ENCODE results near the gene CR1L. TPM values are rescaled to one million over a fixed set of nuclear protein-coding genes. Genes with fewer than 3 reads are reported as not detected.
"Not testable (repeated sequence)": the region's sequence is repeated elsewhere in the genome, so short reads cannot be mapped to it uniquely, and the experiment has no call there.

The CR1L gene
- total RNA-seq, 1 donor from 2014 or later: not detected

GRCh38 chr1:207690551-207690950 lies 45.6 kb downstream of the CR1L start:
- DNase-seq: not testable (repeated sequence)

- no peak for DNase-seq
These were observed 46.1 kb downstream of the CR1L start for GRCh38 chr1:207691010-207691409.

GRCh38 chr1:207691841-207692240 lies 46.9 kb downstream of the CR1L start:
- DNase-seq: no peak

GRCh38 chr1:207692291-207692690 lies 47.4 kb downstream of the CR1L start:
- DNase-seq: not testable (repeated sequence)

- no peak for DNase-seq
These were observed 51.0 kb downstream of the CR1L start for GRCh38 chr1:207695891-207696290.

- DNase-seq: peak; percentile 61
These were observed 54.0 kb downstream of the CR1L start for GRCh38 chr1:207698822-207699483.

- DNase-seq: no peak
These were observed 57.4 kb downstream of the CR1L start for GRCh38 chr1:207702317-207702716.

- no peak for DNase-seq
These were observed 58.8 kb downstream of the CR1L start for GRCh38 chr1:207703712-207704111.

GRCh38 chr1:207708004-207708403 lies 63.1 kb downstream of the CR1L start:
- DNase-seq: not testable (repeated sequence)

GRCh38 chr1:207711285-207711684 lies 66.4 kb downstream of the CR1L start:
- DNase-seq: no peak

GRCh38 chr1:207712701-207713100 lies 67.8 kb downstream of the CR1L start:
- DNase-seq: not testable (repeated sequence)

GRCh38 chr1:207713529-207713928 lies 68.6 kb downstream of the CR1L start:
- no peak for DNase-seq

- DNase-seq: no peak
These were observed 74.3 kb downstream of the CR1L start for GRCh38 chr1:207719234-207719633.

- not testable (repeated sequence) for DNase-seq
These were observed 83.4 kb downstream of the CR1L start for GRCh38 chr1:207728200-207728858.

GRCh38 chr1:207737503-207738157 lies 92.7 kb downstream of the CR1L start:
- DNase-seq: not testable (repeated sequence)

GRCh38 chr1:207738158-207738659 lies 93.3 kb downstream of the CR1L start:
- not testable (repeated sequence) for DNase-seq

- DNase-seq: no peak
These were observed 95.3 kb downstream of the CR1L start for GRCh38 chr1:207740207-207740606.

GRCh38 chr1:207742850-207743555 lies 98.1 kb downstream of the CR1L start:
- DNase-seq: no peak

GRCh38 chr1:207744000-207744534 lies 99.1 kb downstream of the CR1L start:
- DNase-seq: no peak

GRCh38 chr1:207745285-207745684 lies 100.4 kb downstream of the CR1L start:
- no peak for DNase-seq

GRCh38 chr1:207745839-207746767 lies 101.2 kb downstream of the CR1L start:
- no peak for DNase-seq
